GOT3 (cell line): Measurements from ENCODE around the gene SUCO.
"Not testable (repeated sequence)": the region's sequence is repeated elsewhere in the genome, so short reads cannot be mapped to it uniquely, and the experiment has no call there.

ENCODE experiments used
- DNase-seq: peaks from one replicate; lab custom pipeline; 2025; ENCODE audit warnings: mixed read lengths; lab: John Stamatoyannopoulos, UW

Gene SUCO

GRCh38 chr1:172607145-172607544, 74.2 kb downstream of the SUCO start:
- DNase-seq, result no peak

DNA sequence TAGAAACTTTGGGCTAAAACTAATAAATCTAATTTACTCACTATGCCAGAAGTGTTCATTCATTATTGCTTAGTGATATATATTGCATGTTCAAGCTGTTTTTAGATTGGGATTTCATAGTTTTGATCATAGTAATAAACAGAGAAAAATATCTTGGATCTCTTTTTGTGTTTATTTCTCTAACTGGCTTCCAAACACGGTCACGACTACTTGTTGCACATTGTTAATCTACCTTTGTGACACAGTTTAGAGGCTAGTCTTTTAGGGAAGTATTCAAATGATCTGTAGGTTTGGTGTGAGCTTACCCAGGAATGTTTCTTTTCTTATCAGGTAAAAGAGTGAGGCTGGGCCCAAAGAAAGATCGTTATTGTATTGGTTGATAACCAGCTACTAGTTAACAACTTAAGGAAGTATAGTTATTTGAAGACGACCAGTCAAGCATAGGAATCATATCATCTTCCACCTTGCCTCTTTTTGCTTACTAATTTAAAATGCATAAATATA, 75.2 kb downstream of the SUCO start:
- no peak for DNase-seq

DNA sequence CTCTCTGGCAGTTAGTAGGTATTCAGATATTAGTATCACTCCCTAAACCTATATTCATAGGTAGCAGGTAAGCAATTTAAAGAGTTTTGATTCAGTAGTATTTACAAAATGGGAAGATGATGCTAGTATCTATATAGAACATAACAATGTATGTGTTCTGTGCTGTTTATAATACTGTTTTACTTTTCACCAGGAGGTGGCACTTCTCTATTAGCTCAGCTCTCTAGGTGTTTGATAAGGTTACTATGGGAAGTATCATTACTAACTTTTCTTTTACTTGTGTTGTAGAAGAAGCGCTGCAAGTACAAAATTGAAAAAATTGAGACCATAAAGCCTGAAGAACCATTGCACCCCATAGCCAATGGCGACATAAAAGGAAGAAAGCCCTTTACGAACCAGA, 76.6 kb downstream of the SUCO start:
- no peak for DNase-seq

- DNase-seq, result no peak
These were observed 79.5 kb downstream of the SUCO start for GRCh38 chr1:172612478-172612877.

DNA sequence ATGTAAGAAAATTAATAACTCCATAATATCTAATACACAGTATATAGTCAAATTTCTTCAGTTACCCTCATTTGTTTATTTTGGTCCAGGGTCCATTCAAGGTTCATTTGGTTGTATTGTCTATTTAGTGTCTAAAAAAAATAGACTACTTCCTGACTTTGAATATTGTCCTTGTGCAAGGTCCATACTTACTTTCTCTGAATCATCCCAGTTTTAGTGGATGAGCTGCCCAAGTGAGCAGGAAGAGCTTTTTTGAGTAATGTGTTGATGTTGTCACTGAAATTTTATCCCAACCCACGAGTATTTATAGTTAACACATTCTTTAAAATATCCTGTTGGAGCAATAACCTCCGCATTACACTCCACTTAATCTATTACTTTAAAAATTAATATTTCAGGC, 80.3 kb downstream of the SUCO start:
- DNase-seq, result no peak

DNA sequence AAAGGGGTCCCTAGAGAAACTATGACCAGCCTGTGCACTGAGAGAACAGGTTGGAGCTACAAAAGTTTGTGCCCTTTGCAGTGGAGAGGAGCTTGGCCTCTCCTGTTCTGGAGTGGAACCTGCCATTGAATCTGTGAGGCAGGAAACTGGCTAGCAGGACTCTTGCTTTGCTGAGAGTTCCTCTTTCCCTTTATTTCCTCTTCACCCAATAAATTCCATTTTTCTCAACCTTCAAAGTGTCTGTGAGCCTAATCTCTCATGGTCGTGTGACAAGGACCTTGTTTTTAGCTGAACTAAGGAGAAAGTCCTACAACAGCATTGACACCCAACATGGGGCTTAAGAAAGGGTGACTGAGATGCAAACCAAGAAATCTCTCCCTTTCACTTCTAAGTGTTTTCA, 83.2 kb downstream of the SUCO start:
- no peak for DNase-seq

GRCh38 chr1:172616636-172617035, 83.7 kb downstream of the SUCO start:
- DNase-seq, result no peak

- DNase-seq, result not testable (repeated sequence)
These were observed 87.7 kb downstream of the SUCO start for GRCh38 chr1:172620603-172621002.

GRCh38 chr1:172622541-172622940, 89.6 kb downstream of the SUCO start:
- DNase-seq, result no peak

GRCh38 chr1:172623748-172624147, 90.8 kb downstream of the SUCO start:
- DNase-seq, result no peak

DNA sequence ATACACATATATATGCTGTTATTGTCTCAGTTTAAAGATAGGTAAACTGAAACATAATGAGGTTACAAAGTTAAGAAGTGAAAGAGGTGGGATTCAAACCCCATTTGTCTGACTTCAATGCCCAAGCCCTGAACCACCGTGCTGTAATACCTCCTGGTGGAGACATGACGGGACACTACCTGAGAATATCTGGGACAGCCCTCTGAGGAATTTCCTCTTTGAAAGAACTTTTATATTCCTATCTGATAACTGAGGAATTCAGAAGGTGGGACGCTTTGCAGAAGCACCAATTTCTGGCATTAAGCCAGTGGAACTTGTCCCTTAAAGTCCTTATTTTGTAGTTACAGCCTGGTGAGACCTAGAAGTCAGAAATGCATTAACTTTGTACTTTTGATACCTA, 93.9 kb downstream of the SUCO start:
- no peak for DNase-seq

DNA sequence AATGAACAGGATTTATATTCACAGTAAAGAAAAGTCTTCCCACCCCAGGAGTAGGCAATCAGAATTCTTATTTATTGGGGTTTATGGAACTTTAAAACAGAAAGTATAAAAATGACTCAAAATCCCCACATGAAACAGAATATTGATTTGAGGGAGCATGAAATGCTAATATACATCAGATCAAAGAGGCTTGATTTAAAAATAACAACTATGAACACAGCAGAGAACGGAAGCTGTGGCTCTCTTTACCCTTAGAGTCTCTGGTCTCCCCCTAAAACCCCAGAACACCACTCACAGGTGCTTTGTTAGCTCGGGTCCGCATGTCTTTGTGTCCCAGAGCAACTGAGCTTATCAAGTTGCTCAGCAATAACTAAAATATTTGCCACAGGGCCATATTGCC, 94.8 kb downstream of the SUCO start:
- no peak for DNase-seq

- DNase-seq, result no peak
These were observed 95.5 kb downstream of the SUCO start for GRCh38 chr1:172628401-172628800.

DNA sequence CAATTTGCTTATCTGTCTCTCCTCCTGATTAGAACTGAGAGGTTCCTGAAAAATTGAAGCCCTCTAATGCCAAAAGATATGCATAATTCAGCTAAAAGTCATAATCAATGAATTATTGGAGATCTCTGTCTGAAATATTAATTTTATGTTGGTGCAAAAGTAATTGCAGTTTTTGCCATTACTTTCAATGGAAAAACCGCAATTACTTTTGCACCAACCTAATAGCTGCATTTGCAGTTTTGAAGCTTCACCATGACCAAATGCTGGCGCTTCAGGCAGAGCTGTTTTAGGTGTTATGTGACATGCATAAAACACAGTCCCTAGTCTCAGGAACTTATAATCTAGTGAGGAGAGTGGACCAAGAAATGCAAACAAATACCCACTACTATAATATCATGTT, 96.2 kb downstream of the SUCO start:
- DNase-seq, result no peak

DNA sequence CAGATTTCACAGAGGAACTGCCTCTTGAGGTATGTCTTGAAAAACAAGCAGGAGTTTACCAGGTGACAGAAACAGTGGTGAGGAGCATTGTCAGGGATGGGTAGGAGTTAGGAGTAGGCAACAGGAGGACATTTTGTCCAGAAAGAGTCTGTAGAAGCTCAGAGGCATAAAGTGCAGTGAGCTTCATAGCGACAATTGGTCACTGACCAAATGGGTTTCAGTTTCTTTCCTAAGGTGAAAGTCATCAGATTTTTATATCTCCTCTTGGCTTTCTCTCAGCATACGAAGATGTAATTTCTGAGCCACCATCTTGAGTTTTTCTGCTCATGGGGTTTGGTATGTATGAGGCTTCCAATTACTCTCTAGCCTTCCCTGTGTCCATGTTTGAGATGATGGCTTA, 96.7 kb downstream of the SUCO start:
- no peak for DNase-seq

DNA sequence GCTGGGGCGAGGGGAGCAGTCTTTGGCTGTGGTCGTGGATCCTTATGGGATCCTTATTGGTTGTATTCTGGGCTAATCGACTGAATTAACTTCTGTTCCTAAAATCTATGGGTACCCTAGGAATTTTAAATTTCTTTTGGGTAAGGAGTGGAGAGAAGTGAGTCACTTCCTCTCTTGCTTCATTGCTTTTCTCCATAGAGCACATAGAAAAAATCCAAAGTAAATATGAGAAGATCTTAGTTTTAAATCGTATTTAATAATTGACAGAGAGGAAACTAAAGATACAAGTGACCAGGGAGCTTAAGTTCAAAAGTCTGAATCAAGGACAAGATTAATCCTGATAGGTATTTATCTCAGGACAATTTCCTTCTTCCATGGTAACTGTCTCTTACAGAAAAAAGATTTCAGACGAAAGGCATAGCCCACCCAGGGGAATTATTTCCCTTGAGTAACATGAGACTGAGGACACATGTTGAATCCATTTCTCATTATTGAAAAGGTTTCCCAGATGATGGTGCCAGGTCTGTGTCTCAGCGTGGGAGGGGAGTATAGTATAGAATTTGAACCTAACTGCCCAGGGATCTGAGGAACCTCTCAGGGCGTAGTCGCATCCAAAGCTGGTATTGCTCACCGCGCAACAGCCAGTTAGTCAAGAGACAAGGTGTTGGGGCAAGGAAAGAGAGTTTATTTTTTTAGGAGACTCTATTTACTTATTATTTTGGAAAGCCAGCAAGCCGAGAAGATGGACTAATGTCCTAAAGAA, 97.3 kb downstream of the SUCO start:
- no peak for DNase-seq

- no peak for DNase-seq
These were observed 97.9 kb downstream of the SUCO start for GRCh38 chr1:172630868-172631267.

- no peak for DNase-seq
These were observed 104.6 kb downstream of the SUCO start for GRCh38 chr1:172637522-172637921.

GRCh38 chr1:172638249-172638648, 105.3 kb downstream of the SUCO start:
- no peak for DNase-seq

GRCh38 chr1:172638885-172639831, 106.2 kb downstream of the SUCO start:
- peak; percentile 79 for DNase-seq

GRCh38 chr1:172640111-172640510, 107.2 kb downstream of the SUCO start:
- no peak for DNase-seq

- DNase-seq, result no peak
These were observed 108.5 kb downstream of the SUCO start for GRCh38 chr1:172641492-172641891.

DNA sequence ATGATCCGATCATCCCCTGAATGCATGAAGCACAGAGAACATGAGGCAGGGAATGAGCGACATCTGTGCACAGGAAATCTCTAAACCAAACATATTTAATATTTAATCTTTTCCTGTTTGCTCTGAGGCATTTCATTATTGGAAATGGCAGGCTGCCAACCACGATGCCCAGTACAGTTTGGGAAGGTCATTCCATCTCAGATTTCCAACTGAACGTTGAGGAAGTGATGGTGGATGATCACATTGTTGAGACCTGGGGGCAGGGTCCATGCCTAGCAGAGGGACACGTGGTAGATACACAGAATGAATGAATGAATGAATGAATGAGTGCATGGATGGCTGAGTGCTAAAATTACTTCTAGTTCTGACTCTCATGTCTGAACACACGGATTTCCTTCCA, 110.0 kb downstream of the SUCO start:
- no peak for DNase-seq
